ENCODE data around the gene RND3.

RND3 gene

DNA sequence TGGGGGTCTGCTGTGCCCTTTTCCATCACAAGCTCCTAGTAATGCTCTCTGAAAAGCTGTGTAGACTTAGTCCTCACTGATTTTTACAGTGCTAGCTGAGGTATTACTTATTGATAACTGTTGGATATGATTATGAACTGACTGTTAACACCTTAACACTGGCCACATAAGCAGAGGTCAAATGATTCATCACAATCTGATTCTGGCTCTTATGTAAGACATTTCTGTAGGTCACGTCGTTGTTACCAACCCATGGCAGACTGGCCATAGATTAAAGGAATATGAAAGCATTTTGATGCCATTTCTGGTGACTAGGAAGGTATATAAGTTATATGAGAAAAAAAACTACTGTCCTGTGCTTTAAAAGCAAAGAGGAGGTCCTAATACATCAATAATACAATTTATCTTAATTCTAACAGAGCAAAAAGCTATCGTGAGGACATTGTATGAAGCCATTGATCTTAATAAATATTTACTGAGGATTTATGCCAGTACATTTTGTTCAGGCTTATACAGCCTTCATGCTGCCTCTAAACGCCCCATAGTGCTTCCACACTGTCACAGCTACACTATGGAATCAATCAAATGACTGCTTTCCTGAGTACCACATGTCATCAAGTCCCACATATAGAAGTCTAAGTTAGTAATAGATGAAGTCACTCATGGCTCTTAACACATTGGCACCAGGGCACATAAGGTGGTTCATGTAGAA is 6.9 kb upstream of the RND3 start:
- no peak for DNase-seq (ENCODE audit: low read depth)

DNA sequence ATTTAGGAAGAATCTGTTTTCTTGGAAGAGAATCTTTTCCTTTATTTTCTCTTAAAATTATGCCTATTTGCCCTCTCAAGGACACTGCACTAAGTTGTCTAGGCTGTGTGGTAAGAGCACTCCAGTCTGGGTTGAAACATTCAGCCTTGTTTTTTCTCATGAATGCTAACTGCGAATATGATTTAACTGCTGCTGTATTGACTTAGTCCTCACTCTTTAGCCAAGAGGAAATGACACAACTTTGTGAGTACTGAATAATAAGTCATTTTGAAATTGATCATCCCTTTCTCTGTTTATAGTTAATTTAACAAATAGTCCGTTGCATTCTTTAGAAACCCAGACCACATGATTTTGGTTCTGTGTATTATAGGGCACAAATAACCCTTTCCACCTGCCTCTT is 4.5 kb upstream of the RND3 start:
- no peak for DNase-seq (ENCODE audit: low read depth)

DNA sequence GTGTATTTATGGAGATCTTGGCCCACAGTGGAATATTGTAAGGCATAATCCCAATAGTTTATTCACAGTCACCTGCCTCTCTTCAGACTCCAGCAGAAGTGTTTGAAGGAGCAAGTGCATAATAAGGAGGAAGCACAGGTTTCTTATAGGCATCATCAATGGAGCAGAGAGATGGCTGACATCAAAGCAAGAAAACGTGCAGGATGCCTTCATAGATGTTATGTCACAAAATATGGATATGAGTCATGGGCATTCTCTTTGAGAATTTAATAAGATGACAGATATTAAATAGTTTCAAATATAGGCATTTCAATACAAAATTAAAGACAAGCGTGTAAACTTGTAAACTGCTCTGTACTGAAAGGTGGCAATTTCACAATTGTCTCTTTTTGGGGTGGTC is 4.0 kb upstream of the RND3 start:
- DNase-seq (ENCODE audit: low read depth): no peak

DNA sequence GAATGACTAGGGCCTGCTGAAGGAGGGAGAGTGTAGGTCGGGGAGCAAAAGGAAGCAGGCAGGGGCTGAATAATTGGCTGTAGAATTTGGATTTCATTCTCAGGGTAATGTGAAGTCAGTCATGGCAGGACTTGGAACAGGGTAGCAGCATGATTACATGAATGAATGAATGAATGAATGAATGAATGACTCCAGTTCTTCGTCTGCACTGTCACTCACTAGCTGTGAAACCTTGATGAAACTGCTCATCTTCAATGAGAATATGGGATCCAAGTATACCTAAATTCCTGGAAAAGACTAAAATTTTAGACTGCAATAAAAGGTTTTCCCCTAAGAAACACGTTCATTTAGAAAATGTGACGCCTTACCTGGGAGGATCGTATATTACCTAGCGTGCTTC is 3.0 kb upstream of the RND3 start:
- no peak for DNase-seq (ENCODE audit: low read depth)

DNA sequence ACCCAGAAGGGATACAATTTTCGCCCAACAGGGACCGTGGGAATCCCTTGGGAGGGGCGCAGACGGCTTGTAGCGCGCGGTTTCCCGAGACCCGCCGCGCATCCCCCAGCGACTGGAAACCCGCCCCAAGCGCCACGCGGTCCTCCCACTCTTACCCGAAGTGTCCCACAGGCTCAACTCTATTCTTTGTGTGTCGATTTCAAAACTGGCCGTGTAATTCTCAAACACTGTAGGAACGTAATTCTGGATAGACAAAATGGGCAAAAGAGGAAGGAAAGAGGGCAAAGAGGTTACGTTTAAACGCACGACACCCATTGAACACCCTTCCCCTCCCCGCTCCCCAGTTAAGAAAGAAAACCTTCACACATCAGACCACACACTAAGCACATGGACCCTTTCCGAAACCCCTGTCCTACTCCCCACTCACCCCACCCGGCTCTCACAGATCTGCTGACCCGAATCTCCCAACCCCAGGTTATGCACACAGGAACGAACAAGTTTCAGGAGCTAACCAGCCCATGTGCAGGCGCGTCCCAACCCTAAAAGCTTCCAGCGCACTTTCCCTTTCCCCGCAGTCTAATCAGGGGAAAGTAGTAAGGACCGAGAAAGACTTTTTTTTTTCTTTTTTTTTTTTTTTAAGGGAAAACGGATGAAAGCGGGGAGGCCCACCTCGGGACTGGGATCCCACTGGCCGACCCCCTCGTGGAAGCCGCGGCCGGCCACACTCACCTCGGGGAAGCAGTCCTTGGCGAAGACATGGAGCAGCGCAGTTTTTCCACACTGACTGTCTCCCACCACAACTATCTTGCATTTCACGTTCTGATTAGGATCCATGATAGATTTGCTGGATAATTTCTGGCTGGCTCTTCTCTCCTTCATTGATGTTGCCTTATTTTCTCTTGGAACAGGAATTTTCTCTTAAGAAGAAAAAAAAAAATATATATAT is 655 bp downstream of the RND3 start:
- DNase-seq (ENCODE audit: low read depth): no peak

DNA sequence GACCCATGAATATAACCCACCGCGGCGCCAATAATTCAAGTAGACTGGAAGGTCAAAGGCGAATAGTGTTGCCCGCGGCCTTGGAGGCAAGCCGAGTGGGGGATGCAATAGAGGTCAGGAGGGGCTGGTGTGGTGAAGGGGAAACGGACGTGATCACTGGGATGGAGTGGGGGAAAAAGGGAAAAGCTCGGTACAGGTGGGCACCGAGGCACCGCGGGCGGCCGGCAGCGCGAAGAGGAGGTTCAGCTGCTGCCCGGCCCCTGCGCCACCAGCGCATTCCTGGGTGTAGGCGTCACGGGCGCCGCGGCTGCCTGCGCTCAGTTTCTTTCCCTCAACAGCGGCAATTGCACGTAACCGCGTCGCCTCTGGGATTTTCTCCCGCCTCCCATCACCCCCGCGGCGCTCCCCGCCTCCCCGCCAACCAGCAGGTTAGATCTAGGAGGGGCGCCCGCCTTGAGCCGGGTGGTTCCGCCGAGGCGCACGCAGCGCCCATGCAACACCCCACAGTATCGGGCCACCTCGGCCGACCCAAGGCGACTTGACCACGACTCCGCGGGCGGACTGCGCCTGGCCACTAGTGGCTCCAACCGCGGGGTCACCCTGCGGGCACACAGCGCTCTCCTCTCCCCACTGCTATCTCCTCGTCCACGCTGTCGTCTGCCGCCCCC is 1.5 kb downstream of the RND3 start:
- no peak for DNase-seq (ENCODE audit: low read depth)

DNA sequence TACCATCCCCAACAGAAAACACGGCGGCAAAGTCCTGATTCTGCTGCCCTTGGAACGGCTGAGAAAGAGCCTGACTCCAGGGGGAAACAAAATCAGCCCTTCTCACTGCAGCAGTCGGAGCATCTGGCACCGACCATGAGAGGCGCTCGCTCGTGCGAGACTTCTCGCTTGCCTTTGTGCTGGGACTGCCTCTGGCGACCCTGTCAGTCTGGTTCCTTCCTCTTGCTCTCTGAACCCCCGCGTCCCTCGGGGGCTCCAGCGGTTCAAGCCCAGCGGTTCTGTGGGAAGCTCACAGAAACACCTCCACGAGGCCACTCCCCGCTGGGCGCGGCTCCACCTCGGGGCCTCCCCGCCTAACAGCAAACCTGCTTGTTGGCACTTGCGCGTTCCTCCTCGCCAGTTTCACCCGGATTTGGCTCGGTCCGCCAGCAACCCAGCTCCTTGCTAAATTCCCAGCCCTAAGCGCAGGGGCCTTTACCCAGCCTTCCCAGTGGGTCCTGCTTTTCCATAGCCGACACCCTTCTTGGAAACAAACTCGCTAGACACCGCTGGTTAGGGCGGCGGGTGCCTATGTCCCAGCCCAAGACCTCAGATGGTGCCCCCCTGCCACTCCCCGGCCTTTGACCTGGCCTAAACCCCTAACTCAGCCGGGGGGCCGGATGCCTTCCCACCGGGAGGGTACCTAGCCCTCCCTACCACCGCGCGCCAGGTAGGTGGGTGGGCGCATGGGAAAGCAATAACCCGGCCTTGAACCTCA is 2.2 kb downstream of the RND3 start:
- DNase-seq (ENCODE audit: low read depth): no peak

DNA sequence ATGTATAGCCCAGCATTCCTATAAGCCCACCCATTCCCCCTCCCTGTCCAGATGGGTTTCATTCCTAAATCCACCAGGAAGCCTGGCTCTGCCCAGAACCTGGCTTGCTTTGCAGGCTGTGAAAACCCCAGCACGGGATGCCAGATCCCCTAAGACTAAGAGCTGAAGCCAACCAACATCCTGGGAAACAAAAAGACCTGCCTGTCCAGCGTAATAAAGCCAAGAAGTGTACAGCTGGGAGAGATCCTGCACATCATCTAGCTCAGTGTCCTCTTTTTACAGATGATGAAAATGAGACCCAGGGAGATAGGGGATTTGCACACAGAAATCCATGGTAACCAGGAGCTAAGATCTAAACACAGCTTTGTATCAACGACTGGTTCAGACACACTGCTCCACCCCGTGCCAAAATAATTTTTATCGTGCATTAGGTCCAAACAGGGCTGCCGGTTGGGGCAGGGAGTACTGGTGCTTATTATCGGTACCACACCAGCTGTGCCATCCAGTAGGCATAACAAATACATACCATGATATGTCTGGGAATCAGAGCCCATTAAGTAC is 2.9 kb downstream of the RND3 start:
- no peak for DNase-seq (ENCODE audit: low read depth)

DNA sequence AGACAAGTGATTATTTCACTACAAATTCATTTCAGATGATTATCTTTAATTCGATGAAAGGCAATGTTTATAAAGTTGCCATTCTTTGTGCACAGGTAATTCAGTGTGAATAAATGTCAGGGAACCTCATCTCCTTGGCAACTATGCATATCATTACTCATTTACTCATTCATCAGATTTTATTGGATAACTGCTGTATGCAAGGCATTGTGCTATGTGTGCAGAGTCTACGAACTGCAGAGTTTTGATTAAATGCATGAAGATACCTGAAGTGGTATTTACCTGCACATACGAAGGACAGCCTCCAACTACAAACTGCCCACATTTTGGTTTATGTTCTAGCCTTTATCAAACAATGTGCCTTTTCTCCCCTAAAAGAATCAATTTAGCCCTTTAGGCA is 3.5 kb downstream of the RND3 start:
- DNase-seq (ENCODE audit: low read depth): no peak

DNA sequence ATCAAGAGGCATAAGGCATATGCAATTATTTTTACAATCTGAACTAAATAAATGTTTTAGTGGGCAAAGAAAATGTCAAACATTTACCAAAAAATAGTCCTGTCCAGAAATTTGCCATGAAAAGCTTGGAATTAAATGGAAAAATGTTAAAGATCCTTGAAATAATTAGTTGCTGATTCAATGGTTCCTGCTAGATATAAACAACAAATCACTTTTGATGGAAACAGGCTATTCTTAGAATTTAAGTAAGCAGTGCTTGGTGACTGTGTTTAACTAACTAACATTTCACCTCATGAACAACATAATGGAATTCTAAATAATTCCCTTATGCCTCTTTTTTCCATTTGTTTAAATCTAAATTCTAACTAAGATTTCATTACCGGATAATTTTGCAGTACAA is 3.9 kb downstream of the RND3 start:
- DNase-seq (ENCODE audit: low read depth): no peak

DNA sequence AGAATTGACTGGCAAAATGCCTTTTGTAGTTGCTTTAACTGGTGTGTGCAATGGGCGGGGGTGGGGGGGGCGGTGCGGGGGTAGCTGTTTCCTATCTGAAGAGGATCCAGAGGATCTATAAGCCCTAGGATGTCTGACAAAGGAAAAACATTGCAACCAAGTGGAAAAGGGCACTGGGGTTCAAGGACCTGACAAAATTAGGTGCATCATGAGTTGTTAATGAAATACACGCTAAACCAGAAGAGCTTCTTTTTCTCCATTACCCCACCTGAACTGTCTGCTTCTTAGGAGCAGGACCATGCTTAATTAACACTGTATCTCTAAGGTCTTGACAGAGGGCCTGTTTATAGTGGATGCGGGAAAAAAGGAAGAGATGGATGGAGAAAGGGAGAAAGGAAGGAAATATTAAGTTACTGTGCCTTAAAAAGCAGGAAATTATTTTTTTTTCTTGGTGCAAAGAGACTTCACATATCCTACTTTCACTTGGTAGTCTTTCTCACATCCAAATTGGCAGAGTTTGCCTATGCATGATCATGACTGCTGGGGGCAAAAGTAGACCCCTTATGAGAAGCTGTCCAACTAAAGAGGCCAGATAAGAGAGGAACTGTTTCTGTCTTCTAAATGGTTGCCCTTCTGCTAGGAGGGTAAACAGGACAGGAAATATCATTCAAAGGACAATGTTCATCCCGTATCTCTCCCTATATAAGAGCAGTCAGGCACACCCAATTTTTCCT is 4.6 kb downstream of the RND3 start:
- DNase-seq (ENCODE audit: low read depth): no peak

DNA sequence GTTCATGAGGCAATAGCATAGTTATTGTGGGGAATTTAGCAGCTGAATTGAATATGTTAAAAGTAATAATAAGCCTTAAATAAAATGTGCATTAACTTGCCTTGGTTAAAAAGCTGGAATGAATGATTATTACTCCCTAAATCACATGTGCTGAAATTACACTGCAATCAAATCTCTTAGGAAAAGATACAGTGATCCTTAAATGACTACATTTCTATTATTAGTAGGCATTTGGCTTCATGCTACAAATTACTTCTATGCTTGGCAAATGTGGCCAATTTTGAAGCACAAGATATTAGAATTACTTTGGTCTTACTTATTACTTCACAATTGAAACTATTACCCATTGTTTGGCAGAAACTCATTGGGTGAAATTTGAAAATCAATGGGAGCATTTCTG is 5.4 kb downstream of the RND3 start:
- no peak for DNase-seq (ENCODE audit: low read depth)

DNA sequence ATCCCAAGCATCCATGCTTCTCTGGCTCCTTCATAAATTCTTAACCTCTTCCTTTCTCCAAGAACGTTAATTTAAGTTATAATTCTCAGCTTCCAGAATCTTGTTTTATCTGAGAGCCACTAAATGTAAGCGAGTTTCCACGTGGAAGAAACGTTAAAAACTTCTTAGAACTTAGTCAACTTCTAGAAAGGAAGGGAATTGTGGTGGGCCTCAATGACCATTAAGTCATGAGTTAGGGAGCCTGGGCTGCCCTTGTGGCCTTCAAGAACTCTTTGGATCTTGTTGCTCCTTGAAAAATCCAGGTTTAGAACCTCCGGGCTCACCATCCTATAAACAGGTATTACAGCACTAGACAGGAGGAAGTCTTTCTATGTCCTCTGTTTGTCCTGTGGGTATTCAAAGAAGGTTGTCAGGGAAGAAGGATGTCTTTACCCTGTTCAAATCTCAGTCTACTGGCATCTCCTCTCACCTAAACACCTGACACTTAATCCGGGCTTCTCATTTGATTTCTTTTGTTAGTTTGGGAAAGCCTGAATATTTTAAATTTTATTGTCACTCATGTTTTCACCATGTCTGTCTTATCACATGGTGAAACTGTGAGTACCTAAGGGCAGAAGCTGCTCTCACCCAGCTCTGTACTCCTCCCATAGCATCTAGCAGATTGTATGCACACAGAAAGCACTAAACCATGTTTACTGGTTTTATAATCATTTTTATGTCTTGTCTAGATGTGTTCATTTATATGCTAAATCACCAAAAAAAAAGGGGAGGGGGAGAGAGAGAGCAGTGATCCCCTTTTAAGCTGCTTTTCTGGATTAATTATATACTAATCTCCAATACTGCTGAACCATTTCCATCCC is 6.3 kb downstream of the RND3 start:
- DNase-seq (ENCODE audit: low read depth): no peak

DNA sequence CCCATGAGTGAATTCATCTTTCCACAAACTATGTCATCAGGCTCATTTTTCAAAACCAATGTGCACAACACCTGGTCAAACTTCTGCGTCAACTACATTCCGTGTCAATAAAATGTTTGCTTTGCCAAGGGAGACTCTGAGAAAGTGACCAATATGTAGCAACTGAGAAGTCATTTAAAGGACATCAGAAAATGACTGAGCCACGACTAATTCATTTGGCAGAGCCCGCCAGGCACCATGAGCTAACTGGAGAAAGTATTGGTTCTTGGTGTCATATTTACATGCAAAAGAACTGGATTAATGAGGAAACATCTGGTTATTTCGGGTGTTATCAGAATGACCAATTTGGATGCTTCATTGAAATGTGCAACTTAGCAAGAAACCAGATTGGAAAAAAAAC is 7.2 kb downstream of the RND3 start:
- no peak for DNase-seq (ENCODE audit: low read depth)

DNA sequence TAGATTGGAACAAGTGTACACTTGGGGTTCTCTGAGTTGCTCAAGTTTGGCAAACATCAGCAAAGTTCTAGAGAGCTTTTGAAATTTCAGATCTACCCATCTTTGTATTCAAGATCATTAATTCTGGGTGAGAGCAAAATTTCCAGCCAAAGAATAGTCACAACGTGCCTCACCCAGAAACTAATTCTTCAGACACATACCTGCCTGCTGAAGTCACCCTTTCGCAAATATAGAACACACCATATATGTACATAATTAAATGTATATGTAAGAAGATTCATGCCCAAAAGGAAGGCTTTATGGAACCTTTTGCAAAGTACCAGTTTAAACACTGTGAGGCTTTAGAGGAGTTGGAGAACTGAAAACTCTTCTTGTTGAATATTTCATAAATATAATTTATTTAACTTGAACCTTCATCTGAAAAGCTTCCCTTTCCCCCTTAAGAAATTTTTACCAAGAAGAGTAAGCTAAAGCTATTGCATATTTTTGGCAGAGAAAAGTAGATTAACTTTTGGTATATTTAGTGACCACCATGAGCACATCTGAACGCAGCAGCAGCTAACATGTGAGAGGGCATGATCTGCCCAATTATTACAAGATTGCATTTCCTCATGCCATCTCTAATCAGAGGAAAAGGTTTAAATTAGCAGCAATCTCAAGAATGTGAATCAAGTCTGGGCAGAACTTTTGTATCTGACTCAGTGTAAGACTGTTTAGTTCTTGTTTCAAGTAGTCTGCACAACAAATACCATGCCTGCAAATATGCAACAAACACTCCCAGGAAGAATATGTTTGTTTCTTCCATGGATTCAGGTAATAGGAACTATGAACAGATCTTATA is 8.2 kb downstream of the RND3 start:
- DNase-seq (ENCODE audit: low read depth): no peak

DNA sequence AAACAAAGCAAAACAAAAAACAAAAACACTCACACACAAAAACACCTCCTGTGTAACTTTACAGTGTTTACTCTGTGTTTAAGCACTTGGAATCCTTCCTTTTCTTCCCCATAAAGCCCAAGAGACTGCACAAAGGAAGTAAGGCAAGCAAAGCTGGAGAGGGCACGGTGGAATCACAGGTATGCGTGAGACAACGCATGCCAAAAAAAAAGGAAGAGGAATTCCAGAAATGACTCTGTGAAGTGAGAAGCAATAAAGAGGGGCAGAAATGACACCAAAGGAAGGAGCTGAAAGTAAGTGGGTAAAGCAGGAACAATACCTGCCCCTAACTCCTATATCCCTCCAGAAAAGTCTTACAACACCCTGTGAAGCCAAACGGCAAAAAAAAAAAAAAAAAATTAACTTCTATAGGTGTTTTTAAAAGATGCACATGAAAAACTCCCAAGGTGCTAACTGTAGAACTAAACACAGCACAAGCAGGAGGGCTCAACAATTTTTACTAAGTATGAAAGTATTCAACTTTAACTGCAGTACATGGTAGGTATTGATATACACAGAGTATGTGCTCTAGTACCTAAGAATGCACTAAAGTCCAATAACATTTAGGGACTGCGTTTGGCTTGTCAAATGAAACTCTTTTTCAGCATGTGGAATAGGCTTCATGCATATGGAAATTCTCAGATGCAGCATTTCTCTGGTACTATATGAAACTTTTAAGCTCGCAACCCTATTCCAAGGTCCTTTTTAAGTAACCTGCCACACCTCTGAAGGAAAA is 9.1 kb downstream of the RND3 start:
- no peak for DNase-seq (ENCODE audit: low read depth)

DNA sequence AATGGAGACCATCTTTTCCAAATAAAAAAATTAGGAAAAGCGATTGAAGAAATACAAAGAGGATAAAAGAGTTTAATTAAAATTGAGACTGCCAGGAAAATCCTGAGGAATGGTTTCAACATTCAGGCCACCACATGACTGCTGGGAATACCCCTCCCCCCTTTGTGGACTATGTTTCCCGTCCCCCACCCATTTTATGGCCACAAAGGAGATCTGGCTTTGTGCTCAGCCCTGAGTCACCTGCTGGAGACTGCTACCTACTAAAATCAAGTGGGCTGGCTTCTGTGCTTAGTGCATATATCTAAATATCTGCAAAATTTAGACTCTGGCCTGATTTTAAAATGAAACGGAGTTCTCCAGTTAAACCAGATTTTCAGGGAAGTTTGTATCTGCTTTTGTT is 10.1 kb downstream of the RND3 start:
- no peak for DNase-seq (ENCODE audit: low read depth)

DNA sequence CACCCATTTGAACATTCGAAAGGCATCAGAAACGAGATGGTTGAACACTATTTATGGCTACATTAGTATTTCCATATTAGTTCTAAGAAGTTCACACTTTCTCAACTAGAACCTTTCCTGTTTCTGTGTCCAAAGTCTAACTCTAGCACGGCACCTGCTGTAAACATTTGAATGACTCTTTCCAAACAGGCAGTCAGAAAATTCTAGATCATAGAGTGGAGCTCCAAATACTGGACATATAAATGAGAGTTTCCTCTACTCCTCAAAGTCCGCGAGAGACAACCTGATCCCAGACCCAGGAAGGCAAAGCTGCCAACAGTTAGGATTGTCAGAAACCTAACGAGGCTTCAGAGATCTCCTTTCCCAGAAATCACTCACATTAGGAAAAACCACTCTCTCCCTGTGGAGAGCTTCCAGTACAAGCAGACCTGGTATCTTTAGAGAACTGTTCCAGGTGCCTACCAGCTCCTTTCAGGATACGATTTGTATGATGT is 10.6 kb downstream of the RND3 start:
- no peak for DNase-seq (ENCODE audit: low read depth)

Data from stimulated activated CD8-positive, alpha-beta memory T cell treated with anti-CD3 and anti-CD28 coated beads, Interleukin-4, amount 100 ng/mL, for 24 hours (primary cell).